K562 (cell line): Measurements from ENCODE around the gene LSR. TPM values are rescaled to one million over a fixed set of nuclear protein-coding genes. Genes with fewer than 3 reads are reported as not detected.

ENCODE experiments used
- BMI1 ChIP-seq: fragments of 150-350 bp; IDR thresholded peaks from 2 replicates; pipeline ENCODE4 v1.6.1; 2014; ENCODE audit warnings: low read length
- EP300 ChIP-seq: IDR thresholded peaks from 2 replicates; pipeline ENCODE4 v1.6.1; 2012; ENCODE audit warnings: low read length, improper control_type of control experiment
- EWSR1 ChIP-seq: fragments of 450-650 bp; IDR thresholded peaks from 2 replicates; pipeline ENCODE4 v1.6.1; 2018; ENCODE audit warnings: borderline replicate concordance, mild to moderate bottlenecking, low read depth, moderate library complexity; ENCODE audit not compliant: partially characterized antibody
- HMG20A ChIP-seq: fragments of 450-650 bp; formaldehyde crosslinking; conservative IDR thresholded peaks from 2 replicates; pipeline ENCODE4 v1.4.0; 2020; ENCODE audit warnings: mild to moderate bottlenecking, mixed read lengths
- NEUROD1 ChIP-seq: fragments of 150-350 bp; IDR thresholded peaks from 2 replicates; pipeline ENCODE4 v1.6.1; 2014; ENCODE audit warnings: borderline replicate concordance, low read length, low read depth; ENCODE audit not compliant: partially characterized antibody
- NFE2 ChIP-seq: IDR thresholded peaks from 2 replicates; pipeline ENCODE4 v1.6.1; 2014; ENCODE audit warnings: antibody characterized with exemption, low read depth
- RNF2 ChIP-seq: sonication (generic); IDR thresholded peaks from 2 replicates; pipeline ENCODE4 v1.6.1; 2016
- STAT5A ChIP-seq: IDR thresholded peaks from 2 replicates; pipeline ENCODE4 v1.6.1; 2012; ENCODE audit warnings: low read length, inconsistent platforms, borderline replicate concordance
- ZNF274 ChIP-seq: IDR thresholded peaks from 2 replicates; pipeline ENCODE4 v1.6.1; 2011; ENCODE audit warnings: low read depth, mild to moderate bottlenecking, low read length, moderate library complexity, borderline replicate concordance
- ZNF79 ChIP-seq: fragments of 250-450 bp; sonication (Bioruptor Pico); IDR thresholded peaks from 2 replicates; pipeline ENCODE4 v1.4.0; 2020; ENCODE audit warnings: low read depth, mild to moderate bottlenecking, moderate library complexity
- polyA plus RNA-seq, 8 experiments: library from polyadenylated mRNA; depleted of rRNA in 4 of 8; stranded (reverse) in 5 of 8; unstranded in 3 of 8; fragments of >200 nt; fragmentation: Nextera tagmentation in 2 of 8; fragmentation: Illumina TruSeq in 1 of 8; extraction: Ambion mirVana in 2 of 8; extraction: Trizol in 1 of 8; gene quantifications; 2 replicates each; pipeline versions ENCODE4 v1.2.1 to v1.2.3, GENCODE V29; 2011 to 2014; ENCODE audit warnings: inconsistent platforms in 1 of 8, missing spikeins in 1 of 8
- total RNA-seq, 7 experiments: library from RNA; depleted of rRNA in 6 of 7; stranded (reverse); fragments of >200 nt in 6 of 7; fragmentation: Illumina TruSeq in 2 of 7; extraction: Trizol in 2 of 7; gene quantifications; 2 replicates each; pipeline versions ENCODE4 v1.2.1 to v1.2.3, GENCODE V29; 2011 to 2021; ENCODE audit warnings: low replicate concordance in 1 of 7
- TF ChIP-seq, protein P1 (sequence below): fragments of 450-650 bp; IDR thresholded peaks from 2 replicates; pipeline ENCODE4 v1.6.1; 2016; ENCODE audit warnings: mild to moderate bottlenecking
- TF ChIP-seq, protein P2 (sequence below): fragments of 200-800 bp; sonication (Bioruptor generic); IDR thresholded peaks from 2 replicates; pipeline ENCODE4 v1.6.1; 2016; ENCODE audit warnings: missing genetic modification characterization, missing compliant biosample characterization
- TF ChIP-seq, protein P3 (sequence below): sonication (generic); formaldehyde crosslinking; IDR thresholded peaks from 2 replicates; pipeline ENCODE4 v1.8.0; 2023; ENCODE audit warnings: mild to moderate bottlenecking, missing genetic modification reagents
- TF ChIP-seq, protein P4 (sequence below): fragments of 450-650 bp; conservative IDR thresholded peaks from 2 replicates; pipeline ENCODE4 v1.6.1; 2016; ENCODE audit warnings: missing genetic modification characterization, low read depth, mild to moderate bottlenecking, missing compliant biosample characterization, moderate library complexity

Gene LSR
- total and polyA plus RNA-seq, 9 of the 15 experiments (the other 6 are each of a cell fraction or from before 2014, with no cell fraction given), result 0.44 to 87.9 (median 28.0) TPM

DNA sequence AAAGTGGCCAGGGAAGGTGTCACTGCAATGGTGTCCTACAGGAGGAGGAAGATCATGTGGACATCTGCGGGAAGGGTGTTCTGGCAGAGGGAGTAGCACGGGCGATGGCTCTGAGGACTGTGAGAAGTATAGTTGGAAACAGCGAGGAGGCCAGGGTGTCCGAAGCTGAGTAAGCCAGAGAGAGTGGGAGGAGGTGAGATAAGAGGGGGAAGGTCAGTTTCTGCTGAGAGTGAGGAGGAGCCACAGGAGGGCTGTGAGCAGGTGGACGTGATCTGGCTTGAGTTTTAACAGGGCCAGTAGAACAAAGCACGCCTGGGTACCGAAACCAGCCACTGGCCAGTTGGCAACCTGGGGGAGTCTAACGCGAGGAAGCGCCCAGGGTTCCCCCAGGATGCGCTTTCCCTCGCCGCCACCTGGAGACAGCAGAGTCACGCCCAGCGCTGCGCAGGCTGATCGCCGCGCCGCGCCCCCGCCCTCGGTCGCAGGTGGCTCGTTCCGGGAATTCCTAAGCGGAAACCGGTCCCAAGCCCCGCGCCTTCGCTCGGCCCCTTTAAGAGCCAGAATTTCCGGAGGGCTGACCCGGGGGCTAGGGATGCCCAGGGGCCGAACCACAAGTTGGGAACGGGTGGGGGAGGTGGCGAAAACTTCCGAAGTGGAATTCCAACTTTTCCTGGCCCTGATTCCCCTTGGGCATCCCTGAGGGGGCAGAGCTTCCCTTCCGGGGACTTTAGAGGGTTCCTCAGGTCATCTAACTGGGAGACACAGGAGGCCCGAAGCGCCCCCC lies 1.1 kb upstream of the LSR start (continued):
- peak; percentile 66 for TF ChIP-seq NEUROD1
- TF ChIP-seq RNF2, result 0 out of 2 replicates have a peak, but pooled peaks have one; percentile 0
- TF ChIP-seq STAT5A, result peak; percentile 25; the same call in 1 of the 2 replicates
- TF ChIP-seq, protein P1, sequence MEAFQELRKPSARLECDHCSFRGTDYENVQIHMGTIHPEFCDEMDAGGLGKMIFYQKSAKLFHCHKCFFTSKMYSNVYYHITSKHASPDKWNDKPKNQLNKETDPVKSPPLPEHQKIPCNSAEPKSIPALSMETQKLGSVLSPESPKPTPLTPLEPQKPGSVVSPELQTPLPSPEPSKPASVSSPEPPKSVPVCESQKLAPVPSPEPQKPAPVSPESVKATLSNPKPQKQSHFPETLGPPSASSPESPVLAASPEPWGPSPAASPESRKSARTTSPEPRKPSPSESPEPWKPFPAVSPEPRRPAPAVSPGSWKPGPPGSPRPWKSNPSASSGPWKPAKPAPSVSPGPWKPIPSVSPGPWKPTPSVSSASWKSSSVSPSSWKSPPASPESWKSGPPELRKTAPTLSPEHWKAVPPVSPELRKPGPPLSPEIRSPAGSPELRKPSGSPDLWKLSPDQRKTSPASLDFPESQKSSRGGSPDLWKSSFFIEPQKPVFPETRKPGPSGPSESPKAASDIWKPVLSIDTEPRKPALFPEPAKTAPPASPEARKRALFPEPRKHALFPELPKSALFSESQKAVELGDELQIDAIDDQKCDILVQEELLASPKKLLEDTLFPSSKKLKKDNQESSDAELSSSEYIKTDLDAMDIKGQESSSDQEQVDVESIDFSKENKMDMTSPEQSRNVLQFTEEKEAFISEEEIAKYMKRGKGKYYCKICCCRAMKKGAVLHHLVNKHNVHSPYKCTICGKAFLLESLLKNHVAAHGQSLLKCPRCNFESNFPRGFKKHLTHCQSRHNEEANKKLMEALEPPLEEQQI, result peak; percentile 87
- TF ChIP-seq EP300, result peak; percentile 42
- TF ChIP-seq EWSR1, result no peak
- no peak for TF ChIP-seq HMG20A (CRISPR knock-in tag)
- no peak for TF ChIP-seq BMI1
- peak; percentile 40; the same call in 1 of the 2 replicates for TF ChIP-seq NFE2
- TF ChIP-seq, protein P2, sequence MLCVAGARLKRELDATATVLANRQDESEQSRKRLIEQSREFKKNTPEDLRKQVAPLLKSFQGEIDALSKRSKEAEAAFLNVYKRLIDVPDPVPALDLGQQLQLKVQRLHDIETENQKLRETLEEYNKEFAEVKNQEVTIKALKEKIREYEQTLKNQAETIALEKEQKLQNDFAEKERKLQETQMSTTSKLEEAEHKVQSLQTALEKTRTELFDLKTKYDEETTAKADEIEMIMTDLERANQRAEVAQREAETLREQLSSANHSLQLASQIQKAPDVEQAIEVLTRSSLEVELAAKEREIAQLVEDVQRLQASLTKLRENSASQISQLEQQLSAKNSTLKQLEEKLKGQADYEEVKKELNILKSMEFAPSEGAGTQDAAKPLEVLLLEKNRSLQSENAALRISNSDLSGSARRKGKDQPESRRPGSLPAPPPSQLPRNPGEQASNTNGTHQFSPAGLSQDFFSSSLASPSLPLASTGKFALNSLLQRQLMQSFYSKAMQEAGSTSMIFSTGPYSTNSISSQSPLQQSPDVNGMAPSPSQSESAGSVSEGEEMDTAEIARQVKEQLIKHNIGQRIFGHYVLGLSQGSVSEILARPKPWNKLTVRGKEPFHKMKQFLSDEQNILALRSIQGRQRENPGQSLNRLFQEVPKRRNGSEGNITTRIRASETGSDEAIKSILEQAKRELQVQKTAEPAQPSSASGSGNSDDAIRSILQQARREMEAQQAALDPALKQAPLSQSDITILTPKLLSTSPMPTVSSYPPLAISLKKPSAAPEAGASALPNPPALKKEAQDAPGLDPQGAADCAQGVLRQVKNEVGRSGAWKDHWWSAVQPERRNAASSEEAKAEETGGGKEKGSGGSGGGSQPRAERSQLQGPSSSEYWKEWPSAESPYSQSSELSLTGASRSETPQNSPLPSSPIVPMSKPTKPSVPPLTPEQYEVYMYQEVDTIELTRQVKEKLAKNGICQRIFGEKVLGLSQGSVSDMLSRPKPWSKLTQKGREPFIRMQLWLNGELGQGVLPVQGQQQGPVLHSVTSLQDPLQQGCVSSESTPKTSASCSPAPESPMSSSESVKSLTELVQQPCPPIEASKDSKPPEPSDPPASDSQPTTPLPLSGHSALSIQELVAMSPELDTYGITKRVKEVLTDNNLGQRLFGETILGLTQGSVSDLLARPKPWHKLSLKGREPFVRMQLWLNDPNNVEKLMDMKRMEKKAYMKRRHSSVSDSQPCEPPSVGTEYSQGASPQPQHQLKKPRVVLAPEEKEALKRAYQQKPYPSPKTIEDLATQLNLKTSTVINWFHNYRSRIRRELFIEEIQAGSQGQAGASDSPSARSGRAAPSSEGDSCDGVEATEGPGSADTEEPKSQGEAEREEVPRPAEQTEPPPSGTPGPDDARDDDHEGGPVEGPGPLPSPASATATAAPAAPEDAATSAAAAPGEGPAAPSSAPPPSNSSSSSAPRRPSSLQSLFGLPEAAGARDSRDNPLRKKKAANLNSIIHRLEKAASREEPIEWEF (CRISPR knock-in tag), result no peak
- TF ChIP-seq ZNF79 (CRISPR knock-in tag), result no peak
- TF ChIP-seq ZNF274, result peak; percentile 51; the same call in 1 of the 2 replicates
- TF ChIP-seq, protein P3, sequence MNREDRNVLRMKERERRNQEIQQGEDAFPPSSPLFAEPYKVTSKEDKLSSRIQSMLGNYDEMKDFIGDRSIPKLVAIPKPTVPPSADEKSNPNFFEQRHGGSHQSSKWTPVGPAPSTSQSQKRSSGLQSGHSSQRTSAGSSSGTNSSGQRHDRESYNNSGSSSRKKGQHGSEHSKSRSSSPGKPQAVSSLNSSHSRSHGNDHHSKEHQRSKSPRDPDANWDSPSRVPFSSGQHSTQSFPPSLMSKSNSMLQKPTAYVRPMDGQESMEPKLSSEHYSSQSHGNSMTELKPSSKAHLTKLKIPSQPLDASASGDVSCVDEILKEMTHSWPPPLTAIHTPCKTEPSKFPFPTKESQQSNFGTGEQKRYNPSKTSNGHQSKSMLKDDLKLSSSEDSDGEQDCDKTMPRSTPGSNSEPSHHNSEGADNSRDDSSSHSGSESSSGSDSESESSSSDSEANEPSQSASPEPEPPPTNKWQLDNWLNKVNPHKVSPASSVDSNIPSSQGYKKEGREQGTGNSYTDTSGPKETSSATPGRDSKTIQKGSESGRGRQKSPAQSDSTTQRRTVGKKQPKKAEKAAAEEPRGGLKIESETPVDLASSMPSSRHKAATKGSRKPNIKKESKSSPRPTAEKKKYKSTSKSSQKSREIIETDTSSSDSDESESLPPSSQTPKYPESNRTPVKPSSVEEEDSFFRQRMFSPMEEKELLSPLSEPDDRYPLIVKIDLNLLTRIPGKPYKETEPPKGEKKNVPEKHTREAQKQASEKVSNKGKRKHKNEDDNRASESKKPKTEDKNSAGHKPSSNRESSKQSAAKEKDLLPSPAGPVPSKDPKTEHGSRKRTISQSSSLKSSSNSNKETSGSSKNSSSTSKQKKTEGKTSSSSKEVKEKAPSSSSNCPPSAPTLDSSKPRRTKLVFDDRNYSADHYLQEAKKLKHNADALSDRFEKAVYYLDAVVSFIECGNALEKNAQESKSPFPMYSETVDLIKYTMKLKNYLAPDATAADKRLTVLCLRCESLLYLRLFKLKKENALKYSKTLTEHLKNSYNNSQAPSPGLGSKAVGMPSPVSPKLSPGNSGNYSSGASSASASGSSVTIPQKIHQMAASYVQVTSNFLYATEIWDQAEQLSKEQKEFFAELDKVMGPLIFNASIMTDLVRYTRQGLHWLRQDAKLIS, result no peak; the same call in 1 of the 2 replicates
- TF ChIP-seq, protein P4, sequence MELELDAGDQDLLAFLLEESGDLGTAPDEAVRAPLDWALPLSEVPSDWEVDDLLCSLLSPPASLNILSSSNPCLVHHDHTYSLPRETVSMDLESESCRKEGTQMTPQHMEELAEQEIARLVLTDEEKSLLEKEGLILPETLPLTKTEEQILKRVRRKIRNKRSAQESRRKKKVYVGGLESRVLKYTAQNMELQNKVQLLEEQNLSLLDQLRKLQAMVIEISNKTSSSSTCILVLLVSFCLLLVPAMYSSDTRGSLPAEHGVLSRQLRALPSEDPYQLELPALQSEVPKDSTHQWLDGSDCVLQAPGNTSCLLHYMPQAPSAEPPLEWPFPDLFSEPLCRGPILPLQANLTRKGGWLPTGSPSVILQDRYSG (tag), result no peak
